Stimulated activated CD4-positive, alpha-beta T cell treated with anti-CD3 and anti-CD28 coated beads, Interleukin-12 subunit alpha, Interleukin-12 subunit beta, amount 100 ng/mL, for 4 hours (primary cell): ENCODE data around the gene PAQR7.

Experiments used
- DNase-seq: peaks from one replicate; pipeline ENCODE4 v3.0.0-alpha.2; 2020

PAQR7 gene

DNA sequence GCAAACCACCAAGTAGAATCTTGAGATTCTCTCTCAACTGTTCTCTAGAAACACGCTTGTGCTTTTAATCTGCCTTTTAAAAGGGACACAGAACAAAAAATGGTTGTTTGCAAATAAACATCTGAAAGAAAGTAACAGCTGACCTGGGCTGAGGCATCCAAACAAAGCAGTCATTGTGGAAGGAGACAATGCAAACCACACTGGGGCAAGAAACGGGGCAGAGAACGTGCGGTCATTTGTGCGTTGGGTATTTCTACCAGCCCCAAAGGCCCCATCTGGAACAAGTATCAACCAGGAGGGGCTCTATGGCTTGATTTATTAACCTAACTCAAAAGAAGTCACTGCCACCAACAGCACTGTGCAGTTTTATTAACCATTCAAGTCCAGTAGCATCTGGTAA, 24.7 kb upstream of the PAQR7 start:
- DNase-seq: no peak

DNA sequence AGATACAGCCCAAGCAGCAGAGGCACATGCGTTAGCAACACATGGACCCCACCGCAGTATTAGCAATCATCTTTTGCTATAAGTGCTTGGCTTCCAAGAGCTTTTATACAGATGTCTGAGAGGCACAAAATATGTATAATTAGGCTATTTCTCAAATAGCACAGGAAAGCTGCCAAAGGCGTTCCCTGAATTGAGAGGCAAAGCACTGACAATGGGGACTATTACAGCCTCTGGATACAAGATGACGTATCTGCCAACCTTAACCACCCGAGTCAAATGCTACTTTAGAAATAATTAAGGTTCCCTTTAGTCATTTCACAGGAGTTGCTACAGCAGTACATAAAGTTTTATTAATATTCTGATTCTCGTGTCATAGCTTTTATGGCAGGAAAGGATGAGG, 24.3 kb upstream of the PAQR7 start:
- no peak for DNase-seq

DNA sequence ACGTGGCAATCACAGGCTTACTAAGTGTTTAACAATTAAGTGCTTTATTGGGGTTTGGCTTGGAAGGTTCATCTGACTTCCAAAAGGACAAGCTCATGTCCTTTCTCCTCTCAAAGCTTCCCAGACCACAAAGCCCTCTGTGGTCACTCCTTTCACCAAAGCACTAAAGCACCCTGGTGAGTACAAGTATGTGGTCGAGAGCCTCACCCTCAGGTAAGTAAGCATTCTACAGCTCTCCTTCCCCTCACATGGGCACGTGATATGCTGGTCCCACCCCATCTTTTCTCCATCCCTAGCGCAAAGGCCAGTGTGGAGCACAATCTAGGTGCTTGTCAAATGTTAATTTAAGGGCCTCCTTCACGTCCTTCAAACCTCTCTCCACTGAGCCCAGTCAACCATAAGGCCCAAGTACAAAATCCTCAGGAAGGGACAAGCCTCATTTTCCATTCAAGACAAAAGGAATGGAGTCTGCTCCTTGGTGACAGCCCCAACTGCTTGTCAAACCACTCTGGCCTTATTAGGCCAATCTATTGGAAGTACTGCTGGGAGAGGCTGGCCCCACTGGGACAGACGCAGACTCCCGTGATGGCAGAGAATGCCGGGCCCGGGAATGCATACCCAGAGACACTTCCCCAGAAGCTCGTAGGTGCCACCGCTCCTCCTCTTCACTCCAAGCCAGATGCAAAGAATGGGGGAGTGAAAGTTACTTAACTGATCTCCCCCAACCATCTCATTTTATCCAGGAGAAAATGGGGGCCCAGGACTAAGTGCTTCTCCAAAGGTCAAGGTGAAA, 22.9 kb upstream of the PAQR7 start:
- DNase-seq: no peak

DNA sequence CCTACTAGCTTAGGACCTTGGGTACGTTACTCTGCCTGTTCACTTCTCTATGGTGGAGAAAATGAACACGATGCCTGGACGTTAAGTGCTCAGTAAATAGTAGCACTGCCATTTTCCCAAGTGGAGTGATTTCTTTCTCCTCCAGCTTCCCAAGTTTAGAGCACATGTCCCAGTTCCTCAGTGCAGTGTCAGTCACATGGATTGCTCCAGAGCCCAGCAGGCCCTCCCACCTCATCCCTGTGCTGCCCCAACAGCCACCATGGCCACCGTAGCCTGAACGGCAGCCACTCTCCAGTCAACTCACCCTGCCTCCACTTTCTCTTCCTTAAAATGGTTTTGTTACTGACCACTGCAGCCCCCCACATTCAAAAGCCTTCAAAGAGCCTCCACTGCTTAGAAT, 22.2 kb upstream of the PAQR7 start:
- no peak for DNase-seq

DNA sequence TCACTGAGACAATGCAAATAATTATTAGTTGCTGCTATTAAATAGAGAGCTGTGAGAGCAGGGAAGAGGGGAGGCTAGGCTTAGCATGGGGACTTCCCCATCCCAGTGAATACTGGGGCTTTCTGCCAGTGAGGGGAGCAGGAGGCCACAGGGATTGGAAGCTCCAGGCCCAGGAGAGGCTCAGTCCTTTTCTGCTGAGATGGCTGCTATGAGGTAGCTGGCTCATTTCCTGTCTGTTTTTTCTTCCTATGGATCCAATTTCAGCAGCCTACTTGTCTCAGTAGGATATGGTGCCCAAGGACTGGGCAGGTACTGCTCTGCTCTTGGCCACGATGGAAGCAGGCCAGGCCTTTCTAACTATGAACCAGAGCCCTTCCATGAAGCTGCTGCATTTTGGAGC, 20.8 kb upstream of the PAQR7 start:
- DNase-seq: no peak

DNA sequence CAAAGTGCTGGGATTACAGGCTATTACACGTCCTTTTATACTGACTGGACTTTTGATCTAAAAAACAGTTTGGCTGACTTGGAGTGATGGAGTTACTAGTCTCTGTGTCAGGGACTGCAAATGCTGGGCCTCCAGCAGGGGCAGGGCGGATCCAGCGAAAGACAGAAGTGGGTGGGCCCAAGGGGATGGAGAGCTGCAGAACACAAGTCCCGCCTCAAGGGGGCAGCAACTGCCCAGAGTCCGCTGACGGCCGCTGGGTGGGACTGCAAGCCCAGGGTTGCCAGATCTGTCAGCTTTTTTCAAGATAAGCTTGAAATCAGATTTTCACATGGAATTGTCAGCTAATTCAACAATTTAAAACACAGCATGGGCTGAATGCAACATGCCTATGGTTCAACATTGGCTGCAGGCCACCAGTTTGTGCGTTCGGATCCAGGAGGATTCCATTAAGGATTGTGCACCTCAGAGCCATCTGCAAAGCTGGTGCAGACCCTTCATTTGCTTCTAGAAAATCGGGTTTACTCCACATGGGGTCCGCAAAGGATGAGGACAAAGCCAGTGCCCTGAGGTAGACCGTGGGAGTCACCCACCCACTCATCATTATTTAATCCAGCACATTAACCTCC, 20.0 kb upstream of the PAQR7 start:
- DNase-seq: peak; percentile 84

DNA sequence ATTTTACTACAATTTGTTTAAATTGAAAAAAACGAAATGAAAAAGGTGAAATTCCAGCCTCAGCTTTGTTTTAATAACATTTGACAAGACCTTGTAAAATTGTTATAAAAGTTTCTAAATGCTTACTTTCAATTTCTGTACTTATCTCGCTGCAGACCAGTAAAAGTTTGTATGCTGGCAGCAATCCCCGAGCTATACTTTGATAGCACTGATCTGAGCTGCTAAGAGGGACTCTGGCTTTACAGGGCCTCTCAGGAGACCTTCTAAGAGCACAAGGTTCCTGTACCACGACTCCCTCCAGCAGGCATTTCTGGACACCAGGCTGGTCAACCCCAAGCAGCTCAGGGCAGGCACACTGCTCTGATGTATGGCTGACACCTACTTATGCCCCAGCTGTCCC, 17.6 kb upstream of the PAQR7 start:
- no peak for DNase-seq

DNA sequence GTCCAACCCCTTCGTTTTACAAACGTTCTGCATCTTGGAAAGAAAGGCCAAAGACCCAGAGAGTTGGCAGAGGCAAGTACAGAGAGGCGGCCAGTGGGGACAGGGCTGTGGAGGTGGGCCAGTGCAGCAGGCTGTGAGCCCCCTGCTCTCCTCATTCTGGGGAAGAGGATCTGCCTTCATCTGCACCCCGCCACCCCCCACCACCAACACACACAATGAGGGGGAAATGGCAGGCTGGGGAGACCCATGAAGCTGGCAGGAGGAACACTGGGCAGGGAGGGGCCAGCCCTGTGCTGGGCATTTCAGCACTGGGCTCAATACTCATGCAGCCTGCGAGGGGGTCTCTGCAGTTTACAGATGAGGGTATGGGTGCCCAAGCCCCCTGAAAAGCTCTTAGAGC, 16.1 kb upstream of the PAQR7 start:
- DNase-seq: no peak

DNA sequence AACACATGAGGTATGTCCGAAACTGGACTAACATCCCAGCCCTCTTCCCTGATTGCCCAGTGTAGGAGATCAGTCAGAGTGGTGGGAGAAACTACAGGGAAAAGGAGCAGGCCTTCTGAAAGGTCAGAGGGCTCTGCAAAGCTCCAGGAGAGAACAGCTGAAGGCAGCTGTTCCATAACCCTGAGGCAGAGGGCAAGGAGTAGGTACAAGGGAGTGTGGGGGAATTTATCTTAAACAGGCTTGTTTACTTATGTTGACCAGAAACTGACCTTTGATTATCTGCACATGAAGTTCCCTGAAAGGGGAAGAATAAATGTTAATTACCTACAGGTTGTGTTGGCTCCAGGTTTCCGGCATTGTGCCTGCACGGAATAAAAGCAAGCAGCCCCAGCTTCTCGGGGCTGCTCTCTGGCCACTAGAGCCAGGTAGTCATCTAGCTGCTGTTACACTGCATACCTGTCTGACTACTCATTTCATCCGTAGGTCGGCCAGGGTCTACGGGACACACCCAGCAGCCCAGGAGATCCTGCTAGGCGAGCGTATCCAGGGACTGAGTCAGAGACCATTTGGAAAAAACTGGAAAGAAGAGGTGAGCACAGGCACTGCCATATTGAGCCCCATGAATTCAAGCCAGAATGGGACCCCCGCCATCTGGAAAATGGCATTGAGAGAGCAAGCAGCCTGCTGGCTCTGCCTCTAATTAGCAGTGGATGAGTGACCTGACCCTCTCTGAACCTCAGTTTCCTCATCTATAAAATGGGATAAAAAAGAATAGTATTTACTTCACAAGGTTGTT, 14.9 kb upstream of the PAQR7 start:
- DNase-seq: no peak

DNA sequence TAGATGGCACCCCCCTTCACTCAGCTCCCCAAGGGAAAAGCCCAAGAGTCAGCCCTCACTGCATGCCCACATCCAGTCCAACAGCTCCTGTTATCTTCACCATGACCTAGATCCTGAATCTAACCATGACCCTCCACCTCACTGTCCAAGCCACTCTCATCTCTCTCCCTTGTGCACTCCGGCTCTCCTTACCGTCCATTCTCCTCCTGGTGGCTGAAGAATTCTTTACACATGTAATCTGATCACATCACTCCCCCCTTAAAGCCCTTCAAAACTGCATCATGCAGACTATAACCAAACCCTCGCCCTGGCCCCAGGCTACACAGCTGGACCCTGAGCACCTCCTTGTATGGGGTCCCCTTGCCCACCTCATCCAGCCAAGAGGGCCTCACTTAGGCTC, 14.0 kb upstream of the PAQR7 start:
- DNase-seq: no peak

DNA sequence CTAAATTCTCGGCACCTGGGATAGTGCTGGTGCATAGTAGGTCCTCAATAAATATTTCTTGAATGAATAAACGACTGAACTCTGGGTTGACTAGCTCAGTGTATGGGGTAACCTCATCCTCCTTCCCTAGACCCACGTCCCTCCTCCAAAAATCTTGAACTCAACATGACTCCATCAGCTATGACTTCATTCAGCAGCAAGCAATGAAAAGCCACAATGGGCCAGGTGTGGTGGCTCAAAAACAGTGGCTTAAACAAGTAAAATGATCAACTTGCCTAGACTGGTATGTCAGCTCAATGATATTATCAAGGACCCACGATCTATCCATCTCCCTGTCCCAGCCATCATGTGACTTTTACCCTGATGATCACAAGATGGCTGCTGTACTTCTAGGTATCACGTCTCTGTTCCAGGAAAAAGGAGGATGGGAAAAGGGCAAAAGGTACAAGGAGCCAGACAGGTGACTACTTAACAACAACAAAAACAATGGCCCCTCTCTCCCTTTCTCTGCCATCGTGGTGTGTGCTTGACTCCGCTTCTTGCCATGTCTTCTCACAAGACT, 13.0 kb upstream of the PAQR7 start:
- no peak for DNase-seq

DNA sequence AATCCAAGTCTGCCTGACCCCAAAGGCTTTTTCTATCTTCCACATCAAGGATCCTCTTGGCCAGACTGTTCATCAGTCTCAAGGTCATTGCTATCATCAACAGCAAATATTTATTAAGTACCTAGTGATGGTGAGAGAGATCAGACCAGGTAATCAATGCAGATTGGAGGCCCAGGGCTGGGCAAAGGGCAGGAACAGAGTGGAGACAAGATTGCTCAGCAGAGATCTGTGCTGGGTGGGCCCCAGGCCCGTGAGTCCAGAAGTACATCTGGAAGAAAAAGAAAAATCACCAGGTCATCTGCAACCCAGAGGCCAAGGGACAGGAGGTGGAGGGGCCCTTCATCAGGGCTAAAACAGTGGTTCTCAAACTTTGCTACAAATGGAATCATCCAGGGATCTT, 10.1 kb upstream of the PAQR7 start:
- no peak for DNase-seq

DNA sequence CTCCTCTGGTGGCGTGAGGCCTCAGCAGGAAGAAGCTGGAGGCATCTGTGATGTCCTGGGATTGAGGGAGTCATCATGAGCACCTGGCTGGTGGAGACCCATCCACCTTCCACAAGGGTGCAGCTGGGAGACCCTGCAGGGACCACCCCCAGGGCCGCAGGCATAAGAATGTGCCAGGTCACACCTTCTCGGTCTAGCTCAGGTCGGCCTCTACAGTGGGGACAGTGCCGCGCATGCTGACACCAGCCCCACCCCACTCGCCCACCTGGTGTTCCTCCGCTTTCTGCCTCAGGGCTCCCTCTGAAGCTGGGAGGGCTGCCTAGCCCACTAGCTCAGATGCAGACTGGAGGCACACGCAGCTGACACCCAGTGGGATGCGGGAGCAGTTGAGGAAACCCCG, 5.8 kb upstream of the PAQR7 start:
- DNase-seq: no peak

DNA sequence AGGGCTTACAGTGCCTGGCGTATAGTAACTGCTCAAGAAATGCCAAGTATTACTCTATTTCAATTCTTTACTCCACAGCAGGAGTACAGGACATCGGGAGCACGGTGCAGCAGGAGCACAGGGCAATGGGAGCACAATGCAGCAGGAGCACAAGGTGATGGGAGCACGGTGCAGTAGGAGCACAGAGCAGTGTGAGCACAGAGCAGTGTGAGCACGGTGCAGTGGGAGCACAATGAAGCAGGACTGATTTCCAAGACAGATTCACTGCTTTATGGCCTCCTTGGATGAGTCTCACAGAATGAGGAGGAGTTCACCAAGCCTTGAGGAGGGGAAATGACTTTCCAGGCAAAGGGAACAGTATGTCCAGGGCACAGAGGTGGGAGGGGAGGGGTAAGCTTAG, 5.0 kb upstream of the PAQR7 start:
- DNase-seq: no peak

DNA sequence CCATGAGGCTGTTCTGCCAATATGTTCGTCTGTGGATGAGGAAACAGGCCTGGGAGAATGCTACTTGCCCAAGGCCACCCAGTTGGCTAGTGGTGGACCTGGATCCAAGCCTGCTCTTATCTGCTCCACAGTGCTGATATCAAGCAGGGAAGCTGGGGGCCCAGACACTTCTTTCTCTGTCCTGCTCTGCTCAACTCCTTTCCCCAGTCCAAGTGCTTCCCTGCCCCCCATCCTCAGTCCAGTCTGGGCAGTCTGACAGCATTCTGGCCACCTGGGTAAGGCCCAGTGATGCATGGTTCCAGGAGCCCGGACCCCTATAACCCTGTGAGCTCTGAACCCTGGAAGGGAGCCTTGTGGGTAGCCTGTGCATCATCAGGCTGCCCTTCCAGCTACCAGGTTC, 4.2 kb upstream of the PAQR7 start:
- no peak for DNase-seq

DNA sequence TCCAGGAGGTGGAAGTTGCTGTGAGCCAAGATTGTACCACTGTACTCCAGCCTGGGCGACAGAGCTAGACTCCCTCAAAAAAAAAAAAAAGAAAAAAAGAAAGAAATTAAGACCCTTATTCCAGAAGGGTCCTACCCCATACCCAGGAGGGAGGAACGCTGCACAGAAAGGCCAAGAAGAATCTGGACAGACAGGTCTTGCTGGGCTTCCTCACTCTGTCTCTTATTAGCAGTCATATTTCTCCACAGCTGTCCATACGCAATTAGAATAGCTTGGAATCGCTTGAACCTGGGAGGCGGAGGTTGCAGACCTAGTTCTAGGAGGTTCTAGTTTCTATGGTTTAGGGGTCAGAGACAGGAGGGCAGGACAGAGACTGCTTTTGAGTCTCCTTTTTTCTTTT, 3.2 kb upstream of the PAQR7 start:
- DNase-seq: no peak

DNA sequence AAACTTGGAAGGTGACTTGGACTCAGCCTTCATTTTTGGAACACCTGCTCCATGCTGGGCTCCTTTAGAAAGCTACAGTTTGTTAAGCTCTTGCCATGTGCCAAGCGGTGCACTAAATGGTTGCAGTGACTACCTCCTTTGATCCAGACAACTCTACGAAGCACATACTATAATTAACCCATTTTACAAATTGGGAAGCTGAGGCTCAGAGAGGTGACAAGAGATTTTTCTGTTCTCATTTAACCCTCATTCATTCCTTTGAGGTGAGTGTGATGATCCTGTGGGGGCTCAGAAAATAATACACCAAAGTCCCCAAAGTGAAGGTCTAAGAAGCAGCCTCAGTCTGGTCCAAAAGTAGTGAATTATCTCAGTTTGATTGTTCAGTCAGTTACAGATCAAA, 1.6 kb upstream of the PAQR7 start:
- DNase-seq: no peak

DNA sequence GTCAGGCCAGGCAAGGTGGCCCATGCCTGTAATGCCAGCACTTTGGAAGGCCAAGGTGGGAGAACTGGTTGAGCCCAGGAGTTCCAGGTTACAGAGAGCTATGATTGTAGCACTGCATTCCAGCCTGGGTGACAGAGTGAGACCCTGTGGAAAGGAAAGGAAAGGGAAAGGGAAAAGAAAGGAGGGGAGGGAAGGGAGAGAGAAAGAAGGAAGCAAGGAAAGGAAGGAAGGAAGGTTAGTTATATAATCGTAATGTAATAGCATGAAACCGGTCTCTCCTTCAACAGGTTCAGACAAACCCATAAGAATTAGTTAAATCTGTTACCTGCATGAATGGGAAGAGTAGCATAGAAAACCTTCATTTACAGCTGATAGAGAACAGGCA, 1.2 kb upstream of the PAQR7 start:
- DNase-seq: no peak

DNA sequence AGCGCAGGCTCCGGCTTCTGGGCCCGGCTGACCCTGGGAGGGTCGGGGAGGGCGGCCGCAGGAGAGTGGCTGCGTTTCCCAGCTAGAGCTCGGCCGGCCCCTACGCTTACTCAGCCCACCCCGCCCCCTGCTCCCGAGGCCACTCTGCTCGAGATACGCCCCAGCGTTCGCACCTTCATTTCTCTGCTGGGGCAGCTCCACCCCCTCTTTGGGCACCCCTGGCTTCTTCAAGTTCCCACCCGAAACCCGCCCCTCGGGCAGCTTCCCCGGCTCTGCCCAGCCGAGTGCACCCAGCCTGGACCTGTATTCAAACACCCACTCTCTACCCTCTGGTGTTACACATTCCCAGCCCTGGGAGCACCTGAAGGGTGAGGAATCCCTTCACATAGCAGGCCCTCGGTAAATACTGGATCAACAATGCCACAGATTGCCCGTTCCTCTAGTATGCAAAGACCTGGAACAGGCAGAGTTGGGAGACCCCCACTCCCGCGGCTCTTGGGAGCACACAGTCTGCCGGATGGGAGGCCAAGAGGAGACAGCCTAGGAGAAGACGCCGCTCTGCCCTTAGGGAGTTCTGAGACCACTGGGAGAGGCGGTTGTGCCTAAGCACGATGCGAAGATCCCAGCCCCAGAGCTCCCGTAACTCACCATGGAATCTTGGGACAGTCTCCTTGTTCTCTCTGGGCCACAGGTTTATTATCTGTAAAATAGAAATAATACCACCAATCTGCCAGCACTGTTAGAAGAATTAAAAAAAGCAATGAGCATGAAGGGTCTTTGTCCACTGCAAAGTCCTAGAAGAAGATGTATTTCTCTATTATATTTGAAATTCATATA, 566 bp upstream of the PAQR7 start:
- no peak for DNase-seq

DNA sequence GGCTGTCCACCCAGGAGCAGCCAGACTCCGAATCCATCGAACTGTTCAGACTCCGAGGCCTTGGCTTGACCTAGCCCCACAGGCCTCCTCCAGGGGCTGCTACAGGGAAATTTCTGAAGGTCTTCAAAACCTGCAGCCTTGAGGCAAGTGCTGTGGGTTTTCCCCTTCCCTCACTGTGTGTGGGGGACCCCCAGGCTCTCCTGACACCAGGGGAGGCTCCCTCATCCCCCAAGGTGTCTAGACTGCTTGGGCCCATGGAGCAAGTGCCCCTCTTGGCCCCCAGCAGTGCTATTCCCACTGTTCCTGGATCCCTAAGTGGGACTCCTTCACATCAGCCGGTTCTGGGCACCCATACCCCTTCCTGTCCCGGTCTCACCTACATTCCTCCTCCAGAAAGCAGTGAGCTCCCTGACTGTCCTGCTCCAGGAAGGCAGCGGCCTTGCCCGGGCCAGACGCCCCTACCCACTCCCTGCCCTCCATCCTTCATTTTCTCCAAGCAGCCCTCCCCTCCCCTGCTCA, 814 bp downstream of the PAQR7 start:
- no peak for DNase-seq

DNA sequence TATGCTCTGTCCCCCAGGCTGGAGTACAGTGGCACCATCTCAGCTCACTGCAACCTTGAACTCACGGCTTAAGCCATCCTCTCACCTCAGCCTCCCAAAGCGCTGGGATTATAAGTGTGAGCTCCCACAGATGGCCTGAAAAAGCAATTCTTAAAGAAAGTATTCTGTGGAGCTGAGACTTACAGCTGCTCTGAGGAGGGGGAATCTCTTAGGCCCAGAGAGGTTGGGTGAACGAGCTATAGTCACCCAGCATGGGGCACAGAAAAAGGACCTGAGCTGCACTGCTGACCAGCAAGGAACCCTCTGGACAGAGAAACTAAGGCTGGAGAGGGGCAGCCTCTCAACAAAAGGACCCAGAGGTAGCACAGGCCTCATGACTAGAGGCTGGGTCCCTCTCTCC, 1.3 kb downstream of the PAQR7 start:
- no peak for DNase-seq

DNA sequence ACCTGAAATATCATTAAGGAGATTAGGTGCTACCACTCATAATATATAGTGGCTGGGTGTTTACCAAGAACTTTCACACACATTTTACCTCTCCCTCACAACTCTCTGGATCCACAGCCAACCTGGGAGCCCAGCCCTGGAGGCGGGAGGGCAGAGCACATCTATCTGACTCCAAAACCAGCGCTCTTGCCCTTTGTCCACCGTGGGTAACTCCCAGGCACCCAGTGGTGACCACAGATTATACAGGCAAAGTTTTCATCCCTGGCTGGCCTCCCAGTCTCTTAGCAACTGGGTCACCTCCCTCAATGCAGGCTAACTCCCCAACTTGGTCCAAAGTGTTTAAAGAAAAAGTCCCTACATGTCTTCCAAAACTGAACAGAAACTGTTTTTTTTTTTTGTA, 2.4 kb downstream of the PAQR7 start:
- no peak for DNase-seq

DNA sequence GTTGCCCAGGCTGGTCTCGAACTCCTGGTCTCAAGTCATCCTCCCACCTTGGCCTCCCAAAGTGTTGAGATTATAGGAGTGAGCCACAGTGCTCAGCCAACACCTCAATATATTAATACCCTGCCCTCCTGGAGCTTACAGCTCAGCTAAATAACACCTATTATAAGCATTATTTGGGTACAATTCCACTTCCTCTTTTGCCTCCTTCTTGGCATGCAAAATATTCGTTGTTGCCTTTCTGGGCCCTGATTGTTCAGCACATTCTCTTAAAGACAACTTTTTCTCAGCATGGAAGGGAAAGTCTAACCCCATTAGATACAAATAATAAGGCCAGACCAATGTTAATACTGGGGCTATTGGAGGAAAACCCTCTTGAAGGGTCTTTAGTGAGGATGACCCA, 2.8 kb downstream of the PAQR7 start:
- no peak for DNase-seq
